GM12864 (cell line): ENCODE data around the gene PPARD.
A peak's percentile ranks its signal among the peaks of the same experiment; 100 is the strongest.

Source experiments
- DNase-seq: peaks from one replicate; pipeline ENCODE4 v3.0.0-alpha.2; 2011; ENCODE audit warnings: low read depth
- H3K4me3 ChIP-seq: 2 replicates; pipeline ENCODE4 v1.5.1; 2011; ENCODE audit warnings: mild to moderate bottlenecking, low read depth, low read length, control low read depth
- CTCF ChIP-seq: IDR thresholded peaks from 2 replicates; pipeline ENCODE4 v1.5.1; 2011; ENCODE audit warnings: low read depth, mild to moderate bottlenecking, moderate library complexity, low read length, control low read depth, inconsistent platforms; ENCODE audit errors: missing control alignments

The PPARD gene

GRCh38 chr6:35449287-35449881 lies 107.0 kb downstream of the PPARD start:
- TF ChIP-seq CTCF: peak; percentile 48
- H3K4me3 ChIP-seq: no peak overlapping the region
- DNase-seq: peak; percentile 41

- no peak for DNase-seq
- TF ChIP-seq CTCF: no peak
- H3K4me3 ChIP-seq: peak overlapping the region; percentile 87
These were observed 109.2 kb downstream of the PPARD start for GRCh38 chr6:35451354-35452182.

- DNase-seq: peak; percentile 76
- TF ChIP-seq CTCF: no peak
- peak within 1 kb of the TSS; percentile 87 for H3K4me3 ChIP-seq
These were observed 110.1 kb downstream of the PPARD start, which contains the start of gene FANCE for GRCh38 chr6:35452183-35453090. Gene FANCE, plus strand, starts transcription at chr6:35452338. Its CDS starts 208 bp downstream, at chr6:35452546.

- H3K4me3 ChIP-seq: peak overlapping the region; percentile 87
- no peak for DNase-seq
- no peak for TF ChIP-seq CTCF
These were observed 110.9 kb downstream of the PPARD start for GRCh38 chr6:35453236-35453635.

- no peak overlapping the region for H3K4me3 ChIP-seq
- TF ChIP-seq CTCF: no peak
- no peak for DNase-seq
These were observed 112.2 kb downstream of the PPARD start for GRCh38 chr6:35454391-35455110.

GRCh38 chr6:35457907-35458306 lies 115.5 kb downstream of the PPARD start:
- DNase-seq: no peak
- no peak overlapping the region for H3K4me3 ChIP-seq
- no peak for TF ChIP-seq CTCF
